Measurements from ENCODE around the gene PLRG1. TPM values are rescaled to one million over a fixed set of nuclear protein-coding genes. Genes with fewer than 3 reads are reported as not detected.

The PLRG1 gene
- total and polyA plus RNA-seq, 2 donors (not counting 1 experiment from before 2014, with no cell fraction given): 72.5 to 101 TPM

DNA sequence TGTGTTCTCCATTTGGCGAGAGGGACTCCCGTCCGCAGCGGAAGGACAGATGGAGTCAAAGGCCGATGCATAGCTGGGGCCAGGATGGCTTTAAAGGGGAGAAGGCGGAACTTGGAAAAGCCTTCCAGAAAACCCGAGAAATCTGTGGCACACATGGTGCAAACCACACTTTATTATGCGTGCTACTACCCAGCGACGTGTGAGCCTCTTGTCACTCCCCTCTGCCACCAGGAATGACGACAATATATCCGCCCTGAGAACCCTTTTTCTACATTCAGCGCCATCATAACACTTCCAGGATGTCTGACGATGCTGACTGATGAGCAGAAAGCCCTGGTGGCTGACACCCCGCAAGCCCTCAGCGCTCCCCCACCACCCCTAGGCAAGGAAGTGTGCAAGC lies 57.9 kb downstream of the PLRG1 start:
- Histone ChIP-seq H3K79me2 (ENCODE audit: control insufficient read depth, insufficient read depth, low read length) (no peaks in the 10 kb centered on the region), H3K36me3 (ENCODE audit: control insufficient read depth, insufficient read depth, low read length) (no peaks in the 10 kb centered on the region), H3K4me1 (ENCODE audit: control insufficient read depth, extremely low read depth, insufficient read depth, low read length) (no peaks in the 10 kb centered on the region), H4K20me1 (ENCODE audit: control insufficient read depth, extremely low read depth, insufficient read depth, low read length) (no peaks in the 10 kb centered on the region), H2AFZ (ENCODE audit: low read length) (no peak overlapping the region), H3K9me3 (ENCODE audit: control insufficient read depth, insufficient read depth, low read depth, low read length) (no peaks in the 10 kb centered on the region), H3K4me2 (ENCODE audit: extremely low read depth, insufficient read depth, low read length) (no peak overlapping the region), H3K4me3 (replicated peaks in 1 of 4; ENCODE audit: control extremely low read depth in 1 of 4, insufficient read depth in 1 of 4, low read depth in 3 of 4, low read length in 4 of 4) (peak overlapping the region in 1 of 4 experiments; percentile 11), H3K9ac (ENCODE audit: insufficient read depth, low read length) (no peak overlapping the region), H3K27me3 (ENCODE audit: control insufficient read depth, insufficient read depth, low read length) (peaks cover 8% of the 10 kb centered on the region), H3K27ac (ENCODE audit: insufficient read depth, low read length) (no peak overlapping the region)
- TF ChIP-seq EZH2 (IDR thresholded peaks at IDR 0.05; ENCODE audit: low read length, missing control alignments): no peak
- no peak for TF ChIP-seq CTCF (conservative IDR thresholded peaks at IDR 0.05 in 1 of 2, IDR thresholded peaks at IDR 0.05 in 1 of 2; ENCODE audit: low read depth in 1 of 2, low read length in 2 of 2)
- no peak for DNase-seq (ENCODE audit: low read depth in 2 of 2)

DNA sequence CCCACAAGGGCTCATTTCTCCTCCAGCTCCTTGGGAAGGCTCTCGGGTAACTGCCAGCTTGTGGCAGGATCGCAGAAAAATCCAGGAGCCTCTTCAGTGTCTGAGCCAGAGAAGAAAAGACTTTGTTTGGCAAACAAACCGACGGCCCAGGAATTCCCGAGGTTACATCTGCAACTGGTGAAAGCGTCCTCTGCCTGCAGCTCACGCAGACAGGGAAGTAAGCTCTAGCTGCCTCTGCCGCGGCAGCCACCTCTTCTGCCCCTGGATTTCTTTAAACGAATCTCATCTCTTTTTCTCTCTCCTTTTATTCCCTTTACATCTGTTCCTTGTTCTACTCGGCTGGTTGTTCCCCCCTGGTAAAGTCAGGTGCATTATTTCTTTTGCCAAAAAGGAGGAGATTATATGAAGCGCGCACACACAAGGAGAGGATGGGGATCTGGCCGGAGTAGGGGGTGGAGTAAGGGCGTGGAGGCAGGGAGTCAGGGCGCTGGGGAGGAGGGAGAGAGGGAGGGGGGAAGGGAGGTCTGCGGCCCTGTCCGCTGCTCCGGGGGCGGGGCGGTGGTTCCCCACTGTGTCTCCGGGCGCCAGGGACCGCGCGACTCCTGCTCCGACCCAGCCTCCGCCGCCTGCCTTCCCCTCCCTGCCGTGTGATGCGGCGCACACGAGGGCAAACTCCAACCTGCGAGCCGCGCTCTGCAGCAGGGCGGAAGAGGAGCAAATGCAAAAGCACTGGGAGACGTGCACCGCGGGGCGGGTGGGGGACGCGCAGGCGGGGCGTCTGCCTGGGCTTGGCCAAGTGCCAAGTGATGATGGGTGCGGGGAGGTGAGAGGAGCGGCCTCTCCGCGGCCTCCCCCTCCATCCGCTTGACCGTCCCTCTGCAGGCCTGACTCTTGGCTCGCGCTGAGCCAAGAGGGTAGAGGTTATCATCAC lies 58.6 kb downstream of the PLRG1 start, which contains the start of gene DCHS2:
DCHS2 (minus strand) TSS at position 459 of the 931 bp plus-strand sequence; CDS start at position 15, 444 bp downstream.
- peak; percentile 5 to 31 for DNase-seq (ENCODE audit: low read depth in 2 of 2)
- H3K4me3 ChIP-seq (replicated peaks in 1 of 4; ENCODE audit: control extremely low read depth in 1 of 4, insufficient read depth in 1 of 4, low read depth in 3 of 4, low read length in 4 of 4): peak within 1 kb of the TSS in 2 of 4 experiments; percentile 30 to 36

More for the DNA sequence above, 58.6 kb downstream of the PLRG1 start, which contains the start of gene DCHS2:
- H3K9ac ChIP-seq (ENCODE audit: insufficient read depth, low read length): no peak within 1 kb of the TSS
- H3K4me1 ChIP-seq (ENCODE audit: control insufficient read depth, extremely low read depth, insufficient read depth, low read length): no peaks in the 10 kb centered on the region
- peak; percentile 60 for TF ChIP-seq EZH2 (IDR thresholded peaks at IDR 0.05; ENCODE audit: low read length, missing control alignments)
- no peak for TF ChIP-seq CTCF (conservative IDR thresholded peaks at IDR 0.05 in 1 of 2, IDR thresholded peaks at IDR 0.05 in 1 of 2; ENCODE audit: low read depth in 1 of 2, low read length in 2 of 2)
- peaks cover 8% of the 10 kb centered on the region for H3K27me3 ChIP-seq (ENCODE audit: control insufficient read depth, insufficient read depth, low read length)
- no peaks in the 10 kb centered on the region for H3K36me3 ChIP-seq (ENCODE audit: control insufficient read depth, insufficient read depth, low read length)
- no peak within 1 kb of the TSS for H3K27ac ChIP-seq (ENCODE audit: insufficient read depth, low read length)
- H2AFZ ChIP-seq (ENCODE audit: low read length): peak within 1 kb of the TSS; percentile 9
- H4K20me1 ChIP-seq (ENCODE audit: control insufficient read depth, extremely low read depth, insufficient read depth, low read length): no peaks in the 10 kb centered on the region
- H3K79me2 ChIP-seq (ENCODE audit: control insufficient read depth, insufficient read depth, low read length): no peaks in the 10 kb centered on the region
- no peaks in the 10 kb centered on the region for H3K9me3 ChIP-seq (ENCODE audit: control insufficient read depth, insufficient read depth, low read depth, low read length)
- peak within 1 kb of the TSS; percentile 62 for H3K4me2 ChIP-seq (ENCODE audit: extremely low read depth, insufficient read depth, low read length)

All from fibroblast of lung (primary cell).